ENCODE results near the gene POLR2F. TPM values are rescaled to one million over a fixed set of nuclear protein-coding genes. Genes with fewer than 3 reads are reported as not detected.

Gene POLR2F
- total RNA-seq, 4 donors from 2014 or later = 60.1 to 66.8 (median 64.1) TPM

- Histone ChIP-seq H3K9me3 (no peaks in the 10 kb centered on the region), H3K27ac (no peak overlapping the region), H3K4me3 (no peak overlapping the region), H3K27me3 (no peaks in the 10 kb centered on the region), H3K36me3 (no peaks in the 10 kb centered on the region), H3K4me1 (peaks cover 41% of the 10 kb centered on the region)
- TF ChIP-seq, protein P1, sequence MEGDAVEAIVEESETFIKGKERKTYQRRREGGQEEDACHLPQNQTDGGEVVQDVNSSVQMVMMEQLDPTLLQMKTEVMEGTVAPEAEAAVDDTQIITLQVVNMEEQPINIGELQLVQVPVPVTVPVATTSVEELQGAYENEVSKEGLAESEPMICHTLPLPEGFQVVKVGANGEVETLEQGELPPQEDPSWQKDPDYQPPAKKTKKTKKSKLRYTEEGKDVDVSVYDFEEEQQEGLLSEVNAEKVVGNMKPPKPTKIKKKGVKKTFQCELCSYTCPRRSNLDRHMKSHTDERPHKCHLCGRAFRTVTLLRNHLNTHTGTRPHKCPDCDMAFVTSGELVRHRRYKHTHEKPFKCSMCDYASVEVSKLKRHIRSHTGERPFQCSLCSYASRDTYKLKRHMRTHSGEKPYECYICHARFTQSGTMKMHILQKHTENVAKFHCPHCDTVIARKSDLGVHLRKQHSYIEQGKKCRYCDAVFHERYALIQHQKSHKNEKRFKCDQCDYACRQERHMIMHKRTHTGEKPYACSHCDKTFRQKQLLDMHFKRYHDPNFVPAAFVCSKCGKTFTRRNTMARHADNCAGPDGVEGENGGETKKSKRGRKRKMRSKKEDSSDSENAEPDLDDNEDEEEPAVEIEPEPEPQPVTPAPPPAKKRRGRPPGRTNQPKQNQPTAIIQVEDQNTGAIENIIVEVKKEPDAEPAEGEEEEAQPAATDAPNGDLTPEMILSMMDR (IDR thresholded peaks at IDR 0.05) = no peak
- TF ChIP-seq POLR2A (IDR thresholded peaks at IDR 0.05) = no peak
- no peak for TF ChIP-seq POLR2AphosphoS5 (IDR thresholded peaks at IDR 0.05)
- TF ChIP-seq EP300 (IDR thresholded peaks at IDR 0.05) = no peak
- WGBS = 92% methylated on average over 6 of the region's 6 CpGs
- DNase-seq (ENCODE audit: low spot score in 2 of 2) = no peak
Measured at GRCh38 chr22:37994982-37995381, 41.5 kb downstream of the POLR2F start.

DNA sequence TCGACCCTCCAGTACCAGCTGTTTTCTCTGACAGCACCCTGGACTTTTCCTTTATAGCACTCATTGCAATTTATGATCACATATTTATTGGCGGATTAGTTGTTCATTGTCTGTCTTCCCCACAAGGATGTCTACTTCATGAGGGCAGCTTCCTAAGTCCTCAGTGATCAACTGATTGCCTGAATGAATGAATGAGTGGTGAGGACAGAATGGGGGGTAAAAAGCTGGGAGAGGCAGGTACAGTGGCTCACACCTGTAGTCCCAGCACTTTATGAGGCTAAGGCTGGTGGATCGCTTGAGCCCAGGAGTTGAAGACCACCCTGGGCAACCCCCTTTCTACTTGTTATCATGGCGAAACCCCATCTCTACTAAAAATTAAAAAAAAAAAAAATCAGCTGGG lies 42.0 kb downstream of the POLR2F start:
- peaks cover 46% of the 10 kb centered on the region for H3K4me1 ChIP-seq
- no peaks in the 10 kb centered on the region for H3K9me3 ChIP-seq
- H3K27ac ChIP-seq = no peak overlapping the region
- DNase-seq (ENCODE audit: low spot score in 2 of 2) = no peak
- H3K36me3 ChIP-seq = no peaks in the 10 kb centered on the region
- WGBS = 83% methylated on average over 4 of the region's 4 CpGs
- TF ChIP-seq, protein P1 (IDR thresholded peaks at IDR 0.05) = no peak
- TF ChIP-seq POLR2AphosphoS5 (IDR thresholded peaks at IDR 0.05) (no peak), POLR2A (IDR thresholded peaks at IDR 0.05) (no peak), EP300 (IDR thresholded peaks at IDR 0.05) (no peak)
- H3K4me3 ChIP-seq = no peak overlapping the region
- H3K27me3 ChIP-seq = no peaks in the 10 kb centered on the region

DNA sequence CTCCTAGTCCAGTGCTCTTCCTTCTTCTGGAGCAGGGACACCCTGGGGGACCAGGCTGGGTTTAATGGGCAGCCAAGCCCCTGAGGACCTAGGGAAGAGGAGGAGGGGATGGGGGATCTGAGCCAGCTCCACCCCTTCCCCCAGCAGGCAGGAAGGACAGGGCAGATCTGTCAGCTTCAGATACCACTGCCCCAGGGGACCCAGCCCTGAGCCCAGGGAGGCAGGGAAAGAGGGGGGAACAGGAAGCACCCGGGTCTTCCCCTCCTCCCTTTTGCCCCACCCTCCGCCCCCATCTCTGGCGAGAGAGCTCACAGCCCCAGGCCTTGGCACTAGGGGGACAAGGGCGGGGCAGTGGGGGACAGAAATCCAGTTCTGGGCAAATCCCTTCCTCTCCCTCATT lies 42.6 kb downstream of the POLR2F start:
- no peak overlapping the region for H3K4me3 ChIP-seq
- DNase-seq (ENCODE audit: low spot score in 2 of 2) = no peak
- peaks cover 51% of the 10 kb centered on the region for H3K4me1 ChIP-seq
- no peaks in the 10 kb centered on the region for H3K36me3 ChIP-seq
- H3K27me3 ChIP-seq = no peaks in the 10 kb centered on the region
- TF ChIP-seq EP300 (IDR thresholded peaks at IDR 0.05) = no peak
- no peak for TF ChIP-seq POLR2AphosphoS5 (IDR thresholded peaks at IDR 0.05)
- TF ChIP-seq, protein P1 (IDR thresholded peaks at IDR 0.05) = no peak
- TF ChIP-seq POLR2A (IDR thresholded peaks at IDR 0.05) = no peak
- 30% methylated on average over 2 of the region's 4 CpGs for WGBS
- H3K9me3 ChIP-seq = no peaks in the 10 kb centered on the region
- H3K27ac ChIP-seq = no peak overlapping the region

GRCh38 chr22:37996515-37997246 lies 43.2 kb downstream of the POLR2F start:
- DNase-seq (ENCODE audit: low spot score in 2 of 2) = no peak
- no peaks in the 10 kb centered on the region for H3K9me3 ChIP-seq
- peaks cover 51% of the 10 kb centered on the region for H3K4me1 ChIP-seq
- TF ChIP-seq POLR2AphosphoS5 (IDR thresholded peaks at IDR 0.05) (no peak), POLR2A (IDR thresholded peaks at IDR 0.05) (no peak), EP300 (IDR thresholded peaks at IDR 0.05) (no peak)
- TF ChIP-seq, protein P1 (IDR thresholded peaks at IDR 0.05) = no peak
- WGBS = 47% methylated on average over 4 of the region's 8 CpGs
- H3K27ac ChIP-seq = peak overlapping the region; percentile 58
- H3K27me3 ChIP-seq = no peaks in the 10 kb centered on the region
- H3K36me3 ChIP-seq = no peaks in the 10 kb centered on the region
- no peak overlapping the region for H3K4me3 ChIP-seq

GRCh38 chr22:37998543-37998942 lies 45.0 kb downstream of the POLR2F start:
- H3K27ac ChIP-seq = peak overlapping the region; percentile 58
- 51% methylated on average over 7 of the region's 7 CpGs for WGBS
- TF ChIP-seq, protein P1 (IDR thresholded peaks at IDR 0.05) = no peak
- TF ChIP-seq EP300 (IDR thresholded peaks at IDR 0.05) (no peak), POLR2AphosphoS5 (IDR thresholded peaks at IDR 0.05) (no peak), POLR2A (IDR thresholded peaks at IDR 0.05) (no peak)
- no peaks in the 10 kb centered on the region for H3K9me3 ChIP-seq
- H3K4me1 ChIP-seq = peaks cover 51% of the 10 kb centered on the region
- DNase-seq (ENCODE audit: low spot score in 2 of 2) = no peak
- no peaks in the 10 kb centered on the region for H3K27me3 ChIP-seq
- H3K36me3 ChIP-seq = no peaks in the 10 kb centered on the region
- no peak overlapping the region for H3K4me3 ChIP-seq

Data from suprapubic skin (tissue), 4 donors.